ENCODE measurements around the gene CYB561. TPM values are rescaled to one million over a fixed set of nuclear protein-coding genes. Genes with fewer than 3 reads are reported as not detected.

CYB561 gene
- total RNA-seq, 2 donors from 2014 or later = 24.4 to 27.5 TPM

DNA sequence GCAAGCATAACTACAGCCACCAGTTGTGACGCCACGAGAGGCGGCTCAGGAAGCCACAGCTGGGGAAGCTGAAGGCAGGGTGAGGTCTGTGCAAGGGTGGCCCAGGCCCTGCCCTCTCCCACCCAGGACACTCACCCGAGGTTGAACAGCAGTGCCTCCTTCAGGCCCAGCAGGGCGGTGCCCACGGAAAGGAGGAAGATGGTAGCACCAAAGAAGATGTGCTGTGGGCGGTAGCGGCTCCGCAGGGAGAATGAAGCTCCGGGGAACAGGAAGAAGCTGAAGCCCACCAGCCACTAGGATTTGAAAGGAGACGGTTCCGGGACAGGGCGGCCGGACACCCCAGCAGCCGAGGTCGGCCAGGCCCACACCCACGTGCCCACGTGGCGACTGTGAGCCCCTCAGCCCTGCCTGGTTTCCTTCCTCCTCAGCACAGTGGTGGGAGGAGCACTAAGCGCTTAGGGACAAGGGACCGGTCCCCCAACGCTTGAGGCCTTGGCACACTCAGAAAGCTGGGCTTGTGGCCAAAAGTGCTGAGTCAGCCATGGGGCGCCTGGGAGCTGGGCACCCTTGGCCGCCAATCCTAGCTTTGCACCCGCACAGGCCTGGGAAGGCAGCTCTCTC lies 11.0 kb downstream of the CYB561 start:
- Mint-ChIP-seq H3K27me3 (ENCODE audit: insufficient read depth) (no peaks in the 10 kb centered on the region), H3K9me3 (no peaks in the 10 kb centered on the region), H3K27ac (no peak overlapping the region), H3K36me3 (ENCODE audit: low read depth) (peaks cover 20% of the 10 kb centered on the region), H3K4me1 (peaks cover 10% of the 10 kb centered on the region), H3K4me3 (no peak overlapping the region)
- Histone ChIP-seq H3K36me3 (ENCODE audit: control insufficient read depth, insufficient read depth, low read length) (no peaks in the 10 kb centered on the region), H3K27ac (ENCODE audit: low read depth, low read length) (no peak overlapping the region), H3K4me1 (ENCODE audit: control insufficient read depth, insufficient read depth, low read length) (no peaks in the 10 kb centered on the region), H3K9ac (ENCODE audit: extremely low read depth, low read length, poor library complexity, severe bottlenecking) (no peak overlapping the region), H3K27me3 (ENCODE audit: control insufficient read depth, insufficient read depth, low read length, poor library complexity, severe bottlenecking) (no peaks in the 10 kb centered on the region), H3K4me3 (ENCODE audit: low read length) (no peak overlapping the region), H3K9me3 (ENCODE audit: control insufficient read depth, low read length) (no peaks in the 10 kb centered on the region)
- DNase-seq = peak; percentile 83
- TF ChIP-seq, protein P1, sequence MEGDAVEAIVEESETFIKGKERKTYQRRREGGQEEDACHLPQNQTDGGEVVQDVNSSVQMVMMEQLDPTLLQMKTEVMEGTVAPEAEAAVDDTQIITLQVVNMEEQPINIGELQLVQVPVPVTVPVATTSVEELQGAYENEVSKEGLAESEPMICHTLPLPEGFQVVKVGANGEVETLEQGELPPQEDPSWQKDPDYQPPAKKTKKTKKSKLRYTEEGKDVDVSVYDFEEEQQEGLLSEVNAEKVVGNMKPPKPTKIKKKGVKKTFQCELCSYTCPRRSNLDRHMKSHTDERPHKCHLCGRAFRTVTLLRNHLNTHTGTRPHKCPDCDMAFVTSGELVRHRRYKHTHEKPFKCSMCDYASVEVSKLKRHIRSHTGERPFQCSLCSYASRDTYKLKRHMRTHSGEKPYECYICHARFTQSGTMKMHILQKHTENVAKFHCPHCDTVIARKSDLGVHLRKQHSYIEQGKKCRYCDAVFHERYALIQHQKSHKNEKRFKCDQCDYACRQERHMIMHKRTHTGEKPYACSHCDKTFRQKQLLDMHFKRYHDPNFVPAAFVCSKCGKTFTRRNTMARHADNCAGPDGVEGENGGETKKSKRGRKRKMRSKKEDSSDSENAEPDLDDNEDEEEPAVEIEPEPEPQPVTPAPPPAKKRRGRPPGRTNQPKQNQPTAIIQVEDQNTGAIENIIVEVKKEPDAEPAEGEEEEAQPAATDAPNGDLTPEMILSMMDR (conservative IDR thresholded peaks at IDR 0.05) = peak; percentile 49
- WGBS, 2 experiments (ENCODE audit: insufficient coverage in 1 of 2, insufficient read length in 1 of 2) = 96 to 97% methylated on average over 12 to 25 of the region's 25 CpGs

- no peak for DNase-seq
- peaks cover 20% of the 10 kb centered on the region for H3K36me3 Mint-ChIP-seq (ENCODE audit: low read depth)
- Histone ChIP-seq H3K9ac (ENCODE audit: extremely low read depth, low read length, poor library complexity, severe bottlenecking) (no peak overlapping the region), H3K36me3 (ENCODE audit: control insufficient read depth, insufficient read depth, low read length) (no peaks in the 10 kb centered on the region), H3K4me1 (ENCODE audit: control insufficient read depth, insufficient read depth, low read length) (no peaks in the 10 kb centered on the region), H3K4me3 (ENCODE audit: low read length) (no peak overlapping the region), H3K9me3 (ENCODE audit: control insufficient read depth, low read length) (no peaks in the 10 kb centered on the region), H3K27ac (ENCODE audit: low read depth, low read length) (peak overlapping the region; percentile 8), H3K27me3 (ENCODE audit: control insufficient read depth, insufficient read depth, low read length, poor library complexity, severe bottlenecking) (no peaks in the 10 kb centered on the region)
- no peak overlapping the region for H3K27ac Mint-ChIP-seq
- no peak overlapping the region for H3K4me3 Mint-ChIP-seq
- no peaks in the 10 kb centered on the region for H3K9me3 Mint-ChIP-seq
- H3K4me1 Mint-ChIP-seq = peaks cover 8% of the 10 kb centered on the region
- H3K27me3 Mint-ChIP-seq (ENCODE audit: insufficient read depth) = no peaks in the 10 kb centered on the region
- TF ChIP-seq, protein P1 (conservative IDR thresholded peaks at IDR 0.05) = no peak
- 91 to 92% methylated on average over 25 to 32 of the region's 32 CpGs for WGBS, 2 experiments (ENCODE audit: insufficient coverage in 1 of 2, insufficient read length in 1 of 2)
Measured at GRCh38 chr17:63433746-63434591, 12.1 kb downstream of the CYB561 start.

- H3K27me3 Mint-ChIP-seq (ENCODE audit: insufficient read depth) = no peaks in the 10 kb centered on the region
- peaks cover 22% of the 10 kb centered on the region for H3K4me1 Mint-ChIP-seq
- WGBS, 2 experiments (ENCODE audit: insufficient coverage in 1 of 2, insufficient read length in 1 of 2) = 94 to 97% methylated on average over 15 to 16 of the region's 16 CpGs
- no peak overlapping the region for H3K9ac ChIP-seq (ENCODE audit: extremely low read depth, low read length, poor library complexity, severe bottlenecking)
- TF ChIP-seq, protein P1 (conservative IDR thresholded peaks at IDR 0.05) = peak; percentile 19
- H3K27ac ChIP-seq (ENCODE audit: low read depth, low read length) = peak overlapping the region; percentile 61
- no peak overlapping the region for H3K27ac Mint-ChIP-seq
- DNase-seq = no peak
- H3K4me1 ChIP-seq (ENCODE audit: control insufficient read depth, insufficient read depth, low read length) = peaks cover 11% of the 10 kb centered on the region
- no peaks in the 10 kb centered on the region for H3K27me3 ChIP-seq (ENCODE audit: control insufficient read depth, insufficient read depth, low read length, poor library complexity, severe bottlenecking)
- no peak overlapping the region for H3K4me3 Mint-ChIP-seq
- H3K9me3 Mint-ChIP-seq = no peaks in the 10 kb centered on the region
- no peak overlapping the region for H3K4me3 ChIP-seq (ENCODE audit: low read length)
- H3K36me3 Mint-ChIP-seq (ENCODE audit: low read depth) = peaks cover 20% of the 10 kb centered on the region
- no peaks in the 10 kb centered on the region for H3K9me3 ChIP-seq (ENCODE audit: control insufficient read depth, low read length)
- H3K36me3 ChIP-seq (ENCODE audit: control insufficient read depth, insufficient read depth, low read length) = no peaks in the 10 kb centered on the region
Measured at GRCh38 chr17:63431939-63432804, 13.9 kb downstream of the CYB561 start.
